Measurements from ENCODE around the gene ATP5PF.
"Not testable (repeated sequence)": the region's sequence is repeated elsewhere in the genome, so short reads cannot be mapped to it uniquely, and the experiment has no call there.

ATP5PF gene

DNA sequence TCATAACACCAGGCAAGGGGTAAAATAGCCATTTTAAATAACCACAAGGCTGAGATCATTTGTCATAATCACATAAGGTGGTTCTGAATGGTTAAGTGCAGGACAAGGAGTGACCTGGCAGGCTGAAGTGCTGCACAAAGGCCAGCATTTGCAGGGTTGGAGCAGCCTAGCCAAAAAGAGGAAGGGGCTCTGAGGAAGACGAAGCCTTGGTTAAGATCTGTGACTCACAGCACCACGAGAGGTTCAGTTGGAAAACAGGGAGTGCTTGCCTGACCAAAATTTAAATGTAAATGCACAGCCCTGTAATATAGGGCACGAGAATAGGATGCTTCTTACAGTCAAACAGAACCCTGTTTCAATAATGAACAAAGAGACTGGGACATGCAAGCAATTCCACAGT, 12.1 kb downstream of the ATP5PF start:
- DNase-seq (ENCODE audit: low read depth in 2 of 2) = no peak

DNA sequence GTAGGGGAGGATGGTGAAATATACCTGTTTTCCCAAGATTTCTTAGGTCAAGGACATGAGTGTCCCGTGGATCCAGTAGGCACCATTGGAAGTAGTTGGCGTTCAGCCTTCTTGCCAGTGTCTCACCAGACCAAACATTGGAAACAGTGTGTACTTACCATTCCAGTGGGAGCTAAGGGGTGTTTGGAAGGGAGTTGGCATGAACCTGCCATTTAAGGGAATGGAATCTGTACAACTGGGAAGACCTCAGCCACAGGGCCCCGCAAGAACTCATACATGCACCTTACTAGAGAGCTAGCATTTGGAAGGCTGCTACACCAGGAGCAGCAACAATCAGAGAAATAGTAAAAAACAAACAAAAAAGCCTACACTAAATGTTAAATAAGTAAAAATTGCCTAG, 12.7 kb downstream of the ATP5PF start:
- DNase-seq (ENCODE audit: low read depth in 2 of 2) = no peak

GRCh38 chr21:25717491-25718147, 17.1 kb downstream of the ATP5PF start:
- no peak for DNase-seq (ENCODE audit: low read depth in 2 of 2)

- not testable (repeated sequence) for DNase-seq (ENCODE audit: low read depth in 2 of 2)
These were observed 20.6 kb downstream of the ATP5PF start for GRCh38 chr21:25714066-25714465.

DNA sequence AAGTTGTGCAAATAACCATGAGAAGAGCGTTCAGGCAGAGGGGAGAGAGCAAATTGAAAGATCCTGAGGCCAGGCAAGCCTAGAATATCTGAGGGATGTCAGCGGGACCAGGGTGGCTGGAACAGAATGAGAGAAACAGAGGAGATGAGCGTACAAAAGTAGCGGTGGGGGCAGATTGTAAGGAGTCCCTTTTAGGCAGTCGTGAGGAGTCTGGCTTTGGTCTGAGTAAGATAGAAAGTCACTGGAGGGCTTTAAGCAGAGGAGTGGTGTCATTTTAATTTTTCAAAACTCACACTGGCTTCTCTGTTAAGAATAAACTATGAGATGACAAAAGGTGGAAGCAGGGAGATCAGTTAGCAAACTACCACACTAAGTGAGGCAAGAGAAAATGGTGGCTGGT, 24.2 kb downstream of the ATP5PF start:
- no peak for DNase-seq (ENCODE audit: low read depth in 2 of 2)

GRCh38 chr21:25709684-25710265, 24.9 kb downstream of the ATP5PF start:
- no peak for DNase-seq (ENCODE audit: low read depth in 2 of 2)

- DNase-seq (ENCODE audit: low read depth in 2 of 2) = peak; percentile 17 to 18
These were observed 26.1 kb downstream of the ATP5PF start for GRCh38 chr21:25708467-25709065.

- no peak for DNase-seq (ENCODE audit: low read depth in 2 of 2)
These were observed 33.2 kb downstream of the ATP5PF start for GRCh38 chr21:25701529-25701928.

GRCh38 chr21:25700741-25701140, 34.0 kb downstream of the ATP5PF start:
- no peak for DNase-seq (ENCODE audit: low read depth in 2 of 2)

DNA sequence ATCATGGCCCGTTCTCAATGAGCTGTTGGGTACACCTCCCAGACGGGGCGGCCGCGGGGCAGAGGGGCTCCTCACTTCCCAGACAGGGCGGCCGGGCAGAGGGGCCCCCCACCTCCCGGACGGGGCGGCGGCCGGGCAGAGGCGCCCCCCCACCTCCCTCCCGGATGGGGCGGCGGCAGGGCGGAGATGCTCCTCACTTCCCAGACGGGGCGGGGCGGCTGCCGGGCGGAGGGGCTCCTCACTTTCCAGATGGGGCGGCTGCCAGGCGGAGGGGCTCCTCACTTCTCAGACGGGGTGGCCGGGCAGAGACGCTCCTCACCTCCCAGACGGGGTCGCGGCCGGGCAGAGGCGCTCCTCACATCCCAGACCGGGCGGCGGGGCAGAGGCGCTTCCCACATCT, 39.2 kb downstream of the ATP5PF start:
- not testable (repeated sequence) for DNase-seq (ENCODE audit: low read depth in 2 of 2)

- no peak for DNase-seq (ENCODE audit: low read depth in 2 of 2)
These were observed 42.7 kb downstream of the ATP5PF start for GRCh38 chr21:25691976-25692375.

DNA sequence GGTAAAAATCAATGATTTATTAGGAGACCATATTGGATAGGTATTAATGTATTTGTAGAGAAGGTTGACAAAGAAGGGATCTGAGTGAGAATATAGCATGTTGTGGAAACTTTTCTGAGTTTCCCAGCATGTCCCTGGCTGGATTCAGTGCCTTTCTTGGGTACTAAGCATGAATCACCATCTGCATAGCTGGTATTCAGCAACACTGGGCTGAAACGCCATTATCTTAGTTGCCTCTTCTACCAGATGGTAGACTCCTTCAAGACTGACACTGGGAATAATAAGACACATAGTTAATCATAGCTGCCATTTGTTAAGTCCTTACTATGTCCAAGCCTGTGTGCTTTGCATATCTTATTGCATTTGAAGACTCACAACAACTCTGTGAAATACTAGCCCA, 45.5 kb downstream of the ATP5PF start:
- no peak for DNase-seq (ENCODE audit: low read depth in 2 of 2)

DNA sequence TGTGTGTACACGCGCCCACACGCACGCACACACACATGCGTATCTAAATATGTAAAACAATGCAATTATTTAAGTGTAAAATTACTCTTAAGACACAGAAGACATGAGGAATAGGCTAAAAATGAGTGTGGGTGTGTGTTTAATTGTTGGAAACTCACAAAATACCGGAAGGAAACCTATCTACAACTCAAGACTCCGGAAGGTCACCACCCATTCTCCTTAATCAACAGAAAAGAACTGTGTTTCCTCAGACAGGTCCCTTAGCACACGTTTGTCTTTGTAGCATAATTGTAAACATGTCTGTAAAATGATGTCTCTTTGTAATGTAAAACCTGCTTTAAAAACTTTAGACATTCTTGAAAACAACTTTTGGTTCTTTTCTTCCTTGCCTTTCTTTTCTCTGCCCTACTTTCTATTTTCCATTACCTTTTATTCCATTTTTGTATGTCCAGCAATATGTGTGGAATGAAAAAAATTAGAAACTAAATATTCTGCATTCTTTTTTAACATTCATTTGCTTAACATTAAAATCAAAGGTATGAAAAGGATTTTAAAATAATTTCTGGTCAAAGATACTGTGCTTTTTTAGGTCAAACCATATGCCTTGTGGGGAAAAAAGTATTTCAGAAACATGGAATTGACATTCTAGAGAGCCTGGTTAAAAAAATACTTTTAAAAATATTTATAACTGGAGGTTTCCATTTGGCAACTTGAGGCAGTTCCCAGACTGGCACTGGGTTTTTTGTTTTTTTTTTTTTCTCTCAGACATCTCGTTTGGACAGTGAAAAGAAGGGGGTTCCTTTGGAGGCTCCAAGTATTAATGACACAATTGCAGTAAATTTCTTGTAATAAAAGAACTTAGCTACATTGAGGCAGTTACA, 46.2 kb downstream of the ATP5PF start:
- no peak for DNase-seq (ENCODE audit: low read depth in 2 of 2)

GRCh38 chr21:25687787-25688186, 46.9 kb downstream of the ATP5PF start:
- no peak for DNase-seq (ENCODE audit: low read depth in 2 of 2)

DNA sequence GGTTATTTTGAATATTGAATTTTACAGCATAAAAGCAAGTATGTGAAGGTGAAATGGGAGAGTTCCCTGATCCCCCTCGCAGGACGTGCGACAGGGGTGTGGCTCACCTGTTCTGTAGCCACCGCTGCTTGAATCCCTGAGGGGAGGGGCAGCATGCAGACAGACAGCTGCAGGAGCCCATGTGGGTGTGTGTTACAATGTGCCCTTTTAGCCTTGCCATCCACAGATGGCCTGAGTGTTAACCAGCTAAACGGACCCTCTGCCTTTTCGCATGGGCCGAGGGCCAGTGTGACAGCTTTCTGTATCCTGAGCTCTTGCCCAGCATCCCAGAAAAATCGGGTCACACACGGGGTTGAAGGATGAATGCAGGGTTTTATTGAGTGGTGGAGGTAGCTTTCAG, 52.3 kb downstream of the ATP5PF start:
- DNase-seq (ENCODE audit: low read depth in 2 of 2) = no peak

DNA sequence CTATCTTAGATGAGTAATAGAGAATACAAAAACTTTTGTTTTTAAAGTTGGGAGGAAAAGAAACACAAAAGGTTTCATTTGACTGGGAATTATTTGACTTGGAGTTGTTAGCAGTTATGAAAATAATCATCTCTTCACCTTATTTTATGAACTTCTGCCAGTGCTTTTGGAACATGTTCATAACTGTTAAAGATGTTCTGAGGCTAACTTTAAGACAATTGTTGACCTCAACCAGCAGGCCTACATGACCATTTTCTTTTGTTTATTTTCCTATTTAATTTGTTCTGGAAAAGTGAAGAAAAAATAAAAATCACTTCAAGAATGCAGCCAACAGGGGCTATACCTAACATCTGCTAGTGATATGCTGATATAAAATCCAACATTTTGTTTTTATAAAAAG, 58.3 kb downstream of the ATP5PF start:
- DNase-seq (ENCODE audit: low read depth in 2 of 2) = no peak

Data from stimulated activated CD8-positive, alpha-beta memory T cell treated with anti-CD3 and anti-CD28 coated beads, Interleukin-7, amount 100 ng/mL, for 1 hour (primary cell).